CD1c-positive myeloid dendritic cell (primary cell): ENCODE results near the gene CYBB.
"Not testable (repeated sequence)": the region's sequence is repeated elsewhere in the genome, so short reads cannot be mapped to it uniquely, and the experiment has no call there.

ENCODE experiments used
- DNase-seq: peaks from one replicate; pipeline ENCODE4 v3.0.0-alpha.2; 2016; ENCODE audit errors: extremely low spot score

The CYBB gene

GRCh38 chrX:37779857-37780256 is at the start of gene CYBB:
Gene CYBB, plus strand, starts transcription at chrX:37780059. Its CDS starts 19 bp downstream, at chrX:37780078.
- DNase-seq = peak; percentile 55

GRCh38 chrX:37745354-37745753 is 34.5 kb upstream of the CYBB start:
- peak; percentile 78 for DNase-seq

GRCh38 chrX:37745835-37746217 is 34.0 kb upstream of the CYBB start:
- peak; percentile 52 for DNase-seq

GRCh38 chrX:37746218-37746941 is 33.5 kb upstream of the CYBB start:
- peak; percentile 81 for DNase-seq

GRCh38 chrX:37746951-37747350 is 32.9 kb upstream of the CYBB start:
- no peak for DNase-seq

GRCh38 chrX:37752281-37752680 is 27.6 kb upstream of the CYBB start:
- DNase-seq = no peak

GRCh38 chrX:37752936-37753335 is 26.9 kb upstream of the CYBB start:
- DNase-seq = peak; percentile 12

GRCh38 chrX:37753384-37753783 is 26.5 kb upstream of the CYBB start:
- DNase-seq = peak; percentile 29

GRCh38 chrX:37754516-37754915 is 25.3 kb upstream of the CYBB start:
- no peak for DNase-seq

GRCh38 chrX:37755025-37755424 is 24.8 kb upstream of the CYBB start:
- peak; percentile 65 for DNase-seq

GRCh38 chrX:37757082-37757481 is 22.8 kb upstream of the CYBB start:
- no peak for DNase-seq

- DNase-seq = no peak
These were observed 20.5 kb upstream of the CYBB start for GRCh38 chrX:37759351-37759750.

- DNase-seq = no peak
These were observed 19.9 kb upstream of the CYBB start for GRCh38 chrX:37759878-37760418.

- DNase-seq = no peak
These were observed 16.5 kb upstream of the CYBB start for GRCh38 chrX:37763400-37763799.

GRCh38 chrX:37765507-37765906 is 14.4 kb upstream of the CYBB start:
- no peak for DNase-seq

GRCh38 chrX:37767430-37767829 is 12.4 kb upstream of the CYBB start:
- DNase-seq = no peak

- not testable (repeated sequence) for DNase-seq
These were observed 11.0 kb upstream of the CYBB start for GRCh38 chrX:37768866-37769265.

GRCh38 chrX:37776283-37776986 is 3.4 kb upstream of the CYBB start:
- no peak for DNase-seq

- peak; percentile 57 for DNase-seq
These were observed 2.9 kb upstream of the CYBB start for GRCh38 chrX:37776987-37777325.

GRCh38 chrX:37781081-37781480 is 1.2 kb downstream of the CYBB start:
- no peak for DNase-seq

- DNase-seq = peak; percentile 63
These were observed 2.0 kb downstream of the CYBB start for GRCh38 chrX:37781814-37782213.

GRCh38 chrX:37782359-37782758 is 2.5 kb downstream of the CYBB start:
- DNase-seq = no peak

- peak; percentile 27 for DNase-seq
These were observed 3.4 kb downstream of the CYBB start for GRCh38 chrX:37783305-37783704.
